Hindlimb muscle (tissue), 1 donor: ENCODE measurements around the gene TAF5L. TPM values are rescaled to one million over a fixed set of nuclear protein-coding genes. Genes with fewer than 3 reads are reported as not detected.
A peak's percentile ranks its signal among the peaks of the same experiment; 100 is the strongest.
"Not testable (repeated sequence)": the region's sequence is repeated elsewhere in the genome, so short reads cannot be mapped to it uniquely, and the experiment has no call there.

Experiments
- DNase-seq: peaks from one replicate; pipeline ENCODE4 v3.0.0-alpha.2; 2013
- polyA plus RNA-seq: library from polyadenylated mRNA; unstranded; fragments of 120-200 nt; gene quantifications from one replicate; pipeline ENCODE4 v1.2.1, GENCODE V29; 2013; ENCODE audit not compliant: insufficient read length

Gene TAF5L
- polyA plus RNA-seq, 1 donor: 11.5 TPM

DNA sequence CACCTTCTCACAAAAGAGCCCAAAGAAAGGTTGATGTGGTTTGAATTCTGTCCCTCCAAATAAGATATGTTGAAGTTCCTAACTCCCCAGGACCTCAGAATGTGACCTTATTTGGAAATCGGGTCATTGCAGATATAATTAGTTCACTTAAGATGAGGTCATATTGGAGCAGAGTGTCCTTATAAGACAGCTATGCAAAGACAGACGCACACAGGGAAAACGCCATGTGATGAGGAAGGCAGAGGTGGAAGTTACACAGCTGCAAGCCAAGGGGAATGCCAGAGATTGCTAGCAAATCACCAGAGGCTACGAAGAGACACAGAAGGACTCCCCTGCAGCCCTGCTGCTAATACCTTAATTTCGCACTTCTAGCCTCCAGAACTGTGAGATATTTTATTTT, 62.2 kb downstream of the TAF5L start:
- DNase-seq: no peak

DNA sequence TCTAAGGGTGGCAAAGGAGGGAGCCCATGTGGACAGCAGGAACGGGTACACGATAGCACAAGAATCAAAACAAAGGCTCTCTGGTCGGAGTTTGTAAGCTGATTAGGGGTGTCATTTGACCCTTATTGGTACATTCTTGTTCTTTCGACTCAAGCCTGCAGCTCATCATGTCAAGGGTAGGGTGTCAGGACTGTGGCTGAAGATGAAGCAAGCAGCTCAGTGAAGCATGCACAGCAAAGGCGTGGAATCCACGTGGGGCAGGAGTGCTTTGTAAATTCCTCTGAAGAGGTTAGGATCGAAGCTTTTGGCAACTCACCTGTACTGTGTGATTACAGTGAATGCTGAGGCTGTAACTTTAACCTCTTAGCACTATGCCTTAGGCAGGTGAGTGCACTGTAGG, 62.7 kb downstream of the TAF5L start:
- no peak for DNase-seq

DNA sequence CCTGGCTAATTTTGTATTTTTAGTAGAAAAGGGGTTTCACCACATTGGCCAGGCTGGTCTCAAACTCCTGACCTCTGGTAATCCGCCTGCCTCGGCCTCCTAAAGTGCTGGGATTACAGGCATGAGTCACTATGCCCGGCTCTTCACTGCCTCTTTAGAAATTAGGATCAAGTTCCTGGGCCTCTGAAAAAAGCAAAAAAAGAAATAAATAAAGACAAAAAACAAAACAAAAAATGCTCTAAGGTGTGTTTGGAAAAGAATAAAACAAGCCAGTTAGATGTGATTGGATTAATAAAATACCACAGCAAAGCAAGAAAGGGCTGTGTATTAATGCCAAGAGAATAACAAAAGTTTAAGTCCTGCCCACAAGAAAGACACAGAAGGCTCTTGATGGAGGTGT, 63.2 kb downstream of the TAF5L start:
- no peak for DNase-seq

DNA sequence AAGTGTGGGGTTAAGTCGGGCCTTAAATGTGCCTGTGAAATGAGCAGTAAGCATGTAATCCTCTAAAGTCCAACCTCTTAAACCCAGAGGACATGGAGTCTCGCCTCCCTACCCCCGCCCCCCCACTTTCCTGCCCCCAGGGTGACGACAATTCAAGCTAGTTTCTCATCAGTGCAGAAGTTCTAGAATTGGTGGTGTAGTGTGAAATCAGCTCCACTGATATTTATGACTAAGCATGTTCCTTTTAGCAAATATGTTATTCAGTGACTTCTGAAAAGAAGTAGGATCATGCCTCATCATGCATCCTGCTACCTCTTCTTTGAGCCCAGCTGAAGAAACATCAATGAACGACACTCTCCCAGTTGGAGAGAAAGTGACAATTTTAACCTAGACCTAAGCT, 64.8 kb downstream of the TAF5L start:
- DNase-seq: no peak

DNA sequence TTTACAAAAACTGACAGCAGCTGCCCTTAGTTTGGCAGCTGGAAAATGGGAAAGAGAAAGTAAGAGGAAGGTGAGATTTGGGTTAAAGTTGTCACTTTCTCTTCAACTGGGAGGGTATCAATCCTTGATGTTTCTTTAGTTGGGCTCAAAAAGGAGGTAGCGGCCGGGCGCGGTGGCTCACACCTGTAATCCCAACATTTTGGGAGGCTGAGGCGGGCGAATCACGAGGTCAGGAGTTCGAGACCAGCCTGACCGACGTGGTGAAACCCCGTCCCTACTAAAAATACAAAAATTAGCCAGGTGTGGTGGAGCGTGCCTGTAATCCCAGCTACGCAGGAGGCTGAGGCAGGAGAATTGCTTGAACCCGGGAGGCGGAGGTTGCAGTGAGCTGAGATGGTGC, 65.8 kb downstream of the TAF5L start:
- DNase-seq: not testable (repeated sequence)

DNA sequence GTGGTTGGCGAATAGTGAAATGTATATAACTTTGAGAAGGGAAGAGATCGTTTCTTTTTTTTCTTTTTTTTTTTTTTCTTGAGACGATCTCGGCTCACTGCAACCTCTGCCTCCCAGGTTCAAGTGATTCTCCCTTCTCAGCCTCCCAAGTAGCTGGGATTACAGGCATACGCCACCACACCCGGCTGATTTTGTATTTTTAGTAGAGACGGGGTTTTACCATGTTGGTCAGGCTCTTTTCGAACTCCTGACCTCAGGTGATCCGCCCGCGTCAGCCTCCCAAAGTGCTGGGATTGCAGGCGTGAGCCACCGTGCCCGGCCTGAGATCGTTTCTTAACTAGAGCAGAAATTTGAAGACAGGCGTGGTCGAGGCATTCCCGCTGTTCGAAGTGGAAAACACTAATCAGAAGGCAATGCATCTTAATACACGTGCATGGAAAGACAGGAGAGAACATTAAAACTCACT, 66.6 kb downstream of the TAF5L start:
- not testable (repeated sequence) for DNase-seq

DNA sequence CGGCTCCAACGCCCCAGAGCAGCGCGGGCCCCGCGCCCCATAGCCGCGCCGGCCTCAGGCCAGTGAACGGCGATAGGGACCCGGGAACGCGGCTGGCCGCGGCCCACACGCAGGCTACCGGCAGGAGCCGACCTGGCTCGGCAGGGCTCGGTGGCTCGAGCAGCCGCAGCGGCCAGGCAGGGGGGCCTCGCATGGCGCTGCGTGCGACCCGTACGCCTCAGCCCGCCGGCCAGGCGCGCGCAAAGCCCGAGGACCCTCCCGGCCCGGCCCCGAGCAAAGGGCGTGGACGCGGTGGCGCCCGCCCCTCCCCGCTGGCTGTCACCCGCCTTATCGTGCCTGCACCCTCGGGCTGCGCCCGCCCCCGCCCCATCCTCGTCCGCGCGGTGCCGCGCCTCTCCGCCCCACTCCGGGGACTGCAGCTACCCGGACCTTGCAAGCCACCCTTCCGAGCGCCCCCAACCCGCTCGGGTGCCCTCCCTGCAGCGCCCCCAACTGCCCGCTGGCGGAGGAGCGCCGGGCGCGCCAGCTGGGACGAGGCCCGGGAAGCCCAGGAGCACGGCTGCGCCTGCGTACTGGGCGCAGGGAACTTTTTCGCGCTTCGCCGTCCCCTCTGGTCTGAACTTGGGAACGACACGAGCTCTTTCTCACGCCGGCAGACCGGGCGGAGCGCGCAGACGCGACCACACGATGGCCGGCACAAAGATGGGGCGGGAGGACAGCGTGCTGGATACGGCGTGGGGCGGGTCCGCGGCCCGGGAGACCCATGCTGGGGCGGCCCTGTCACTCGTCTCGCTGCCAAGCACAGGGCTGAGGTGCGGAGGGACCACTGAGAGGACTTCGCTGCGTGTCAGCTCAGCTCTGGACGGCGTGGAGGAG, 67.2 kb downstream of the TAF5L start, which contains the start of gene ABCB10:
TSS of gene ABCB10 (minus strand) at position 248 of the 876 bp plus-strand sequence. CDS start at position 193, 55 bp downstream.
- DNase-seq: peak; percentile 99

DNA sequence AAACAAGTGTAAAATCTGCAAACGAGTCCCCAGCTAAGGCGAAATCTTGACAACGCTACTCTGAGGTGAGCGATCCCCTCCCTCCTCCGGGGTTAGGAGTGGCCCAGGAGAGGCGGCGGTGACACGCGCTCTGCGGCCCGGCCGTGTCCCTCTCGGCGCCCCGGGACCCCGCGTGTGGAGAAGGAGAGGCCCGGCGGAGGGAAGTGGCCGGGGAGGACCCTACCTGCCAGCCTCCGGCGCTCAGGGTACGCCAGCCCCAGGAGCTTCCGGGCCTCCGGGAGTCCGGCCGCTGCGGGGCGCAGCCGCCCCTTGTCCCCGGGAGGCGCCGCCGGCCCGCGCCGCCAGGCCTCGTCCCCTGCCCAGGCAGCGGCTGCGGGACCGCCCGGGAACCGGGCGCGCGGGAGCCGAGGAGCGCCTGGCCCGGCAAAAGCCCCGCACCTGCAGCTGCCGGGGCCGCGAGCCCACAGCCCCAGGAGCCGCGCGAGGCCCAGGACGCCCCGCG, 68.0 kb downstream of the TAF5L start:
- peak; percentile 20 for DNase-seq

DNA sequence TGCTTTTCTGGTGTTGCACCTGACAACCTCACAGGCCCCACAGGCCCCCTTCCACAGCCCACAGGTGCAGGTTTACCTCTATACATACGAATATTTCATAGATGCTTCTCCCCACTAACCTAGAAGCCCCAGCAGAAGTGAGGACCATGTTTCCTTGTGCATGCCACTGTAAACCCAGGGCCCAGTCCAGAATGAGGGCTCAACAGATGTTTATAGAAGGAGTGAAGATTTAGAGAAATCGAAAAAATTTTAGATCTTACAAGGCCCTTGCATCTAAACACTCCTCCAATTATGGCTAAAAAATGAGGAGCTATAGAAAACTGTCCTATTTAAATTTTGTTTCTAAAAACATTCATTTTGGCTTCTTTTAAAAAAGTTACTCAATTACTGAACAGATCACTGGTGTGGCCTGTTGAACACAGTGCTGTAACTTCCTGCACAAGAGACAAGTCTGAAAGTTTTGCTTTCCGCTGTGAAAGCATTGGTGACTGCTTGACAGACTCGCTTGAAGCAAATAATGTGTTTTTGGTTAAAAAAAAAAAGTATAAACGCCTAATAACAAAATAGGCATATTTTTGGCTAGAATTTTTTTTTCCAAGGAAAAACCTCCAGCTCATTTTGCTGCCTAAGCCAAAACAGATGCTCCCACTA, 68.6 kb downstream of the TAF5L start:
- DNase-seq: no peak

DNA sequence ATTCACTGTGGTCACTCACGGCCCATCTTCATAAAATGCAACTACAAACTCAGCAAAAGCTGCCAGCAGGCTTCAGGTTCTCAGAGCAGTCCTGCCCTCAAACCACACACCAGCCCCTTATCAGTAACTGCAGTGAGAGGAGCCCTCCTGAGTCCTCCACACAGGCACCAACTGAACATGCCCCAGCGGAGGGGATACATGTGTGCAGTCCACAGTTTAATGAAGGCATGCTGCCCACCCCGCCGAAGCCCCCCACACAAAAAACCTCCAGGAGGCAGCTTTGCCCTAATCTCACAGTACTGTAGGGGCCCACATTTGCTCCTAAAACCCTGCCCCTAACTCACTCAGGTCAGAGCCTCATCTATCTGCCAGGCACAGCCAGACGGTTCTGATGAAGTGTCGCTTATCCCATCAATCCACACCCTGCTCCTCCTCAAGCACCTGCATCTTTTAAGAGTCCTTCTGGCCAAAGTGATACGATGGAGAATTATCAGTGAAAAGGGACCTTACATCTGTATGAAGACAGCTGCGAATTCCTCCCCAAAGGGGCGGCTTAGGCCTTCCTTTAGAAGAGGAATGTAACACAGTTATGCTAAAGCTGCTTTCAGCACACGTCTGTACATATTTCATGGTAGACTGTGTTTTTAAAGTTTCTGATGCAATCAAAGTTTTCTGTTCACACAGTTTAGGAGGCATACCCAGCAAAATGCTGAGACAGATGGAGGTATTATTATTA, 70.9 kb downstream of the TAF5L start:
- DNase-seq: no peak

DNA sequence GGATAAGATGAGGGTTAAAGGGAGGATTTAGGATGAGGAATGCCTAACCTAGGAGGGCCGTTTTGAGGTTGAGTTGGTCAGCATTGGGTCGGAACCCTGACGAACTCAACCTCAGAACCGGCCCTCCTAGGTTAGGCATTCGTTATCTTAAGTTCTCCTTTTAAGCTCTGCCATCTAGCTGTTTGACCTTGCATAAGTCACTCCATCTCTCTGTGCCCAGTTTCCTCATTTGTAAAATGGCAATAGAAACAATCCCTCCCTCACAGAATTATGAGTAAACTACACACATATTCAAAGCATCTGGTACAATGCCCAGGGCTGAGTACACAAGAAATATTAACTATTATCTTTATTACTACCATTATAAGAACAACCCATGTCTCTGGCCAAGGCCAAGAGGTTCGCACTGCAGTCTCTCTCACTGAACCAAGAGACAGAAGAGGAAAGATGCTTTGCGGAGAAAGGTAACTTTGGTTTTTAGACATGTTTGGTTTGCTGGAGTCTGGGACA, 72.2 kb downstream of the TAF5L start:
- DNase-seq: no peak

DNA sequence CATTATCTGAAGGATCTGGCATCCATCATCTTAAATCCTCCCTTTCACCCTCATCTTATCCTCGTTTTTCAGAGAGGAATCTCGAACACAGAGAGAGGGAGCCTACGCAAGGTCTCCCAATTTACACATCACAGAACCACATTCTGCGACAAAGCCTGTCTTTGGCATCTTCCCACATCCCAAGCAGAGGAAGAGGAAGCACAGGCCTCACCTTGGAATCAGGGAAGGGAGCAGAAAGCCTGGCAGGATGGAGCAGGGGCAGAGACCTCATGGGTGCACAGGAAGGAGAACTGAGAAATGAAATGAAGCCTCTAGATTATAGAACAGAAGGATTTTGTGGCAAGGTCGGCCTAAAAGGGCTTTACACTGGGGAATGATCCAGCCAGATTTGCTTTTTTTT, 73.2 kb downstream of the TAF5L start:
- DNase-seq: no peak

DNA sequence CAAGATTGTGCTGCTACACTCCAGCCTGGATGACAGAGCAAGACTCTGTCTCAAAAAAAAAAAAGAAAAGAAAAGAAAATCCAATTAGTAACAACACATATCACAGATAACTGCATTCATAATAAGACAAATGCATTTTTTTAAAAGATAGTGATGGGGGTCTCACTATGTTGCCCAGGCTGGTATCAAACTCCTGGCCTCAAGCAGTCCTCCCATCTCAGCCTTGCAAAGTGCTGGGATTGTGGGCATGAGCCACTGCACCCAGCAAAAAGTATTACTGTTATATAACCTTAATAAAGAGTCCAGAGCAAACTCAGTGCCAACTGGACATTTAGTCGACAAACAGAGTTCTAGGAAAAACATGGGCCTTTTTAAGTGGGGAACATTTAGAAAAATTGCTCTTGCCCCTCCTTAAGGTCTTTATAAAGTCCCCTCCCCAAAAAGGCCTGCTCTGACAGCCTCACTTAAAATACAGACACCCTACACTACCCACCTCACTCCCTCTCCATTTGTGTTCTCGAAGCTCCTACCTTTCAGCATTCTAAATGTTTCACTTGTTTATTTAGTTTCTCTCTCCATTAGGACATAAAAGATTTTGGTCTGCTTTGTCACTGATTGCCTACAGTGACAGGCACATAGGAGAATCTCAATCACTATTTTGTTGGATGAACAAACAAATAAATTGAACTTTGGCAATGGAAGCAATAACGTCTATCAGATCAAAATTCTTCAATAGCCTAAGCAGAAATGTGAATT, 74.9 kb downstream of the TAF5L start:
- no peak for DNase-seq

DNA sequence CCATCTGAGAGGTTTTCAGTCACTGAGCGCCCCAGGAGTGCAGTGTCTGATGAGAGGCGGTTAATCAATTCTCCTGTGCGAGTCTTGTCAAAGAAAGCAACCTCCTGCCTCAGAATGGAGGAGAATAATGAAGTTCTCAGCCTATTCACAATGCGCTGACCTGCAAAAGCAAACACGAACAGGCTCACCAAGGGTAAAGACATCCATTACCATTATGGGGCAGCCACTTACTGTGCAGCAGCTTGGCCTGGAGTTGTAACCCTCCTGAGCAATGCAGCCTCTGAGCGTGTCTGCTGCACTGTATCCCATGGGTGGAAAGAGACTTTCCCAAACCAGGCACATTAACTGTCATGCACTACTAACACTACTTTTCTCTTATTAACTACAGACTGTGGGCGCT, 78.4 kb downstream of the TAF5L start:
- DNase-seq: no peak

DNA sequence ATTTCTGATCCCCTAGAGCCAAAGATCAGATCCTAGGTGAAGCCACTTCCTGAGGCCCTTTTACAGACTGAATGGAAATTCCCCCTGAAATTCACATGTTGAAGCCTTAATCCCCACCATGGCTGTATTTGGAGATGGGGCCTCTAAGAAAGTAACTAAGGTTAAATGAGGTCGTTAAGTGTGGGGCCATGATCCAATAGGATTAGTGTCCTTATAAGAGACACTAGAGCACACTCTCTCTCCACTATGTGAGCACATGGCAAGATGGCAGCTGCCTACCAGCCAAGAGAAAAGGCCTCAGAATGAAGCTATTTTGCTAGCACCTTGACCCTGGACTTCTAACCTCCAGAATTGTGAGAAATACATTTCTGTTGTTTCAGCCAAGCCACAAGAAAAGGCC, 81.3 kb downstream of the TAF5L start:
- DNase-seq: no peak

Other genes with a start within 250 kb of the TAF5L start
- 13,723 TPM for gene ACTA1, start 192.0 kb downstream of the TAF5L start, polyA plus RNA-seq
- 26.2 TPM for gene NUP133, start 117.8 kb downstream of the TAF5L start, polyA plus RNA-seq
- 14.9 TPM for gene ABCB10, start 67.4 kb downstream of the TAF5L start, polyA plus RNA-seq
- gene URB2, start 125 bp upstream of the TAF5L start, polyA plus RNA-seq: 5.8 TPM